Breast epithelium (tissue), 4 donors: Measurements from ENCODE around the gene C2orf68. TPM values are rescaled to one million over a fixed set of nuclear protein-coding genes. Genes with fewer than 3 reads are reported as not detected.

Experiments used
- DNase-seq, 2 donors: peaks; one replicate each; pipeline ENCODE4 v3.0.0-alpha.2; 2019; ENCODE audit warnings: low spot score in 2 of 2
- H3K27ac ChIP-seq, 2 donors: fragments of 200-600 bp; sonication (generic) in 1 of 2; one replicate each; pipeline ENCODE4 v1.5.1; 2016 to 2019; ENCODE audit warnings: mild to moderate bottlenecking in 1 of 2
- H3K27me3 ChIP-seq, 2 donors: fragments of 200-600 bp; sonication (generic) in 1 of 2; one replicate each; pipeline versions ENCODE4 v1.5.1 to v1.6.0; 2017 to 2019; ENCODE audit warnings: control low read depth in 1 of 2, mild to moderate bottlenecking in 1 of 2
- H3K36me3 ChIP-seq: fragments of 200-600 bp; one replicate; pipeline ENCODE4 v1.5.1; 2019
- H3K4me1 ChIP-seq, 2 donors: fragments of 200-600 bp; sonication (generic); one replicate each; pipeline ENCODE4 v1.5.1; 2016 to 2019; ENCODE audit warnings: control low read depth in 1 of 2
- H3K4me3 ChIP-seq, 3 donors: fragments of 200-600 bp; sonication (generic); 1 replicate in 2 of 3; 2 replicates in 1 of 3; pipeline ENCODE4 v1.5.1; 2016 to 2019; ENCODE audit warnings: mild to moderate bottlenecking in 3 of 3, moderate library complexity in 2 of 3
- H3K9me3 ChIP-seq, 2 donors: fragments of 200-600 bp; sonication (generic) in 1 of 2; one replicate each; pipeline ENCODE4 v1.5.1; 2016 to 2019; ENCODE audit warnings: control low read depth in 1 of 2
- CTCF ChIP-seq, 3 donors: fragments of 450-650 bp; IDR thresholded peaks; one replicate each; pipeline ENCODE4 v1.5.1; 2016 to 2017; ENCODE audit warnings: antibody characterized with exemption in 3 of 3, mild to moderate bottlenecking in 3 of 3, moderate library complexity in 3 of 3
- POLR2A ChIP-seq: fragments of 450-650 bp; IDR thresholded peaks from one replicate; pipeline ENCODE4 v1.6.1; 2016; ENCODE audit warnings: antibody characterized with exemption, mild to moderate bottlenecking, moderate library complexity
- POLR2AphosphoS5 ChIP-seq, 3 donors: sonication (generic); formaldehyde crosslinking; IDR thresholded peaks; one replicate each; pipeline ENCODE4 v1.6.1; 2017; ENCODE audit warnings: antibody characterized with exemption in 3 of 3
- intact Hi-C: fragments of 100-400 bp; cut with DNase I; formaldehyde crosslinking; loops from one replicate; pipeline ENCODE4 v1.15.1; 2023; ENCODE audit warnings: low total_unique reads
- total RNA-seq, 3 donors: library from RNA; depleted of rRNA; stranded (reverse); fragments of >200 nt; gene quantifications; one replicate each; pipeline ENCODE4 v1.1.0, GENCODE V29; 2016

C2orf68 gene
- total RNA-seq, 3 donors from 2014 or later, result 13.9 to 26.6 (median 16.1) TPM

- TF ChIP-seq POLR2A (no peak), POLR2AphosphoS5 (IDR thresholded peaks at IDR 0.05) (no peak), CTCF (IDR thresholded peaks at IDR 0.05) (no peak)
- no peak overlapping the region for H3K4me3 ChIP-seq
- H3K4me1 ChIP-seq, result peaks cover 8 to 26% of the 10 kb centered on the region in 2 donors
- no peaks in the 10 kb centered on the region for H3K9me3 ChIP-seq
- H3K27ac ChIP-seq, result no peak overlapping the region
- H3K27me3 ChIP-seq, result no peaks in the 10 kb centered on the region
- DNase-seq, result no peak
- no peaks in the 10 kb centered on the region for H3K36me3 ChIP-seq
- intact Hi-C loops, result no loop called here
Measured at GRCh38 chr2:85597241-85597640, 14.6 kb downstream of the C2orf68 start.

GRCh38 chr2:85596486-85597143 is 15.3 kb downstream of the C2orf68 start:
- H3K27me3 ChIP-seq, result no peaks in the 10 kb centered on the region
- no peak for DNase-seq
- H3K9me3 ChIP-seq, result no peaks in the 10 kb centered on the region
- H3K4me1 ChIP-seq, result peaks cover 8 to 30% of the 10 kb centered on the region in 2 donors
- intact Hi-C loops, result no loop called here
- peak overlapping the region; percentile 90 to 93 for H3K27ac ChIP-seq
- TF ChIP-seq CTCF (IDR thresholded peaks at IDR 0.05) (no peak), POLR2AphosphoS5 (IDR thresholded peaks at IDR 0.05) (no peak), POLR2A (no peak)
- H3K4me3 ChIP-seq, result peak overlapping the region; percentile 60 to 99 (median 86)
- no peaks in the 10 kb centered on the region for H3K36me3 ChIP-seq

- Histone ChIP-seq H3K27me3 (no peaks in the 10 kb centered on the region), H3K4me1 (peaks cover 9 to 33% of the 10 kb centered on the region in 2 donors), H3K36me3 (no peaks in the 10 kb centered on the region), H3K9me3 (no peaks in the 10 kb centered on the region), H3K4me3 (peak overlapping the region; percentile 60 to 99 (median 86)), H3K27ac (peak overlapping the region; percentile 90 to 93)
- DNase-seq, result no peak
- TF ChIP-seq POLR2AphosphoS5 (IDR thresholded peaks at IDR 0.05) (no peak), CTCF (IDR thresholded peaks at IDR 0.05) (no peak), POLR2A (no peak)
- intact Hi-C loops, result no loop called here
Measured at GRCh38 chr2:85596026-85596333, 15.9 kb downstream of the C2orf68 start.

GRCh38 chr2:85595301-85596025 is 16.4 kb downstream of the C2orf68 start, which contains the start of gene RNF181:
TSS of gene RNF181 (plus strand) at chr2:85595745. CDS start at chr2:85595764, 19 bp downstream.
- Histone ChIP-seq H3K27ac (peak within 1 kb of the TSS; percentile 90 to 93), H3K4me1 (peaks cover 14 to 37% of the 10 kb centered on the region in 2 donors)

More at GRCh38 chr2:85595301-85596025, 16.4 kb downstream of the C2orf68 start, which contains the start of gene RNF181:
- peak within 1 kb of the TSS; percentile 60 to 99 (median 86) for H3K4me3 ChIP-seq
- H3K36me3 ChIP-seq, result no peaks in the 10 kb centered on the region
- H3K27me3 ChIP-seq, result no peaks in the 10 kb centered on the region
- no peaks in the 10 kb centered on the region for H3K9me3 ChIP-seq
- TF ChIP-seq CTCF (IDR thresholded peaks at IDR 0.05) (no peak), POLR2A (peak; percentile 89), POLR2AphosphoS5 (IDR thresholded peaks at IDR 0.05) (peak; percentile 84 to 93 (median 88))
- intact Hi-C loops, result no loop called here
- DNase-seq, result peak; percentile 93 to 98
